Pancreas (tissue), 10 donors: Measurements from ENCODE around the gene PINK1. TPM values are rescaled to one million over a fixed set of nuclear protein-coding genes. Genes with fewer than 3 reads are reported as not detected.

ENCODE experiments used
- ATAC-seq, 4 donors: fragments of 200-7000 bp; cut with Tn5 transposase; one replicate each; pipeline versions ENCODE4 v1.8.0 to v1.9.1; 2020; ENCODE audit warnings: mild to moderate bottlenecking in 4 of 4, moderate library complexity in 4 of 4
- DNase-seq, 6 donors: peaks; one replicate each; pipeline ENCODE4 v3.0.0-alpha.2; 2020
- FAIRE-seq: peaks from 2 replicates; lab custom pipeline; 2012; peaks lifted over from hg19 to GRCh38; lab: Jason Lieb, UNC
- H3K27ac ChIP-seq, 4 donors: fragments of 200-600 bp; sonication (generic); 1 replicate in 3 of 4; 2 replicates in 1 of 4; pipeline versions ENCODE4 v1.5.0 to v1.8.0; 2020
- H3K27me3 ChIP-seq, 4 donors: fragments of 200-600 bp; one replicate each; pipeline ENCODE4 v1.8.0; 2021
- H3K36me3 ChIP-seq, 3 donors: fragments of 200-600 bp; sonication (generic) in 1 of 3; one replicate each; pipeline versions ENCODE4 v1.5.0 to v1.8.0; 2020 to 2021
- H3K4me1 ChIP-seq, 3 donors: fragments of 200-600 bp; one replicate each; pipeline ENCODE4 v1.8.0; 2021
- H3K4me3 ChIP-seq, 4 donors: fragments of 200-600 bp; sonication (generic) in 2 of 4; one replicate each; pipeline versions ENCODE4 v1.5.0 to v1.8.0; 2020 to 2021
- H3K9me3 ChIP-seq, 4 donors: fragments of 200-600 bp; one replicate each; pipeline ENCODE4 v1.8.0; 2021
- WGBS, 2 donors: extraction: QIAGEN DNeasy Blood & Tissue Kit; methylation state at CpG; one replicate each; pipeline ENCODE4 v1.1.7; 2013; 5-methylcytosine and 5-hydroxymethylcytosine counted together
- intact Hi-C, 3 donors: fragments of 100-400 bp; cut with DNase I; formaldehyde crosslinking; loops; one replicate each; pipeline versions ENCODE4 v1.11.1 to v1.14.2; 2022
- polyA plus RNA-seq, 2 donors: library from polyadenylated mRNA; stranded (reverse); fragments of 200-250 nt; gene quantifications; one replicate each; pipeline ENCODE4 v1.2.3, GENCODE V29; 2013
- total RNA-seq, 6 donors: library from RNA; stranded (reverse); fragmentation: NEBNext Ultra II Directional in 4 of 6; extraction: Animal tissue kit (Norgen Biotek cat#: 25700) in 4 of 6; gene quantifications; one replicate each; pipeline versions ENCODE4 v1.2.1 to v1.2.4, GENCODE V29; 2021 to 2023
- TF ChIP-seq, protein P1 (sequence below), 4 donors: fragments of 200-600 bp; sonication (generic) in 3 of 4; IDR thresholded peaks; one replicate each; pipeline versions ENCODE4 v1.5.0 to v1.8.0; 2021; ENCODE audit warnings: antibody characterized with exemption in 4 of 4
- donor health status: healthy with polysubstance abuse.
- donor health status: DM: no; HTN: no; CAD: no; lungs with moderate emphysema.
- donor health status: DM: no; HTN: no; CAD: no.
- donor health status: control.
- donor health status: control.
- donor health status: Bipolar disorder and iron deficiency.
- donor health status: DM: yes; HTN: yes; CAD: no.
- donor health status: DM: no; HTN: no; CAD: no.
- donor health status: DM: no; HTN: no; CAD: no.
- donor health status: DM: yes; HTN: yes; CAD: no.

PINK1 gene
- total and polyA plus RNA-seq, 8 donors, result 15.6 to 38.0 (median 29.0) TPM

DNA sequence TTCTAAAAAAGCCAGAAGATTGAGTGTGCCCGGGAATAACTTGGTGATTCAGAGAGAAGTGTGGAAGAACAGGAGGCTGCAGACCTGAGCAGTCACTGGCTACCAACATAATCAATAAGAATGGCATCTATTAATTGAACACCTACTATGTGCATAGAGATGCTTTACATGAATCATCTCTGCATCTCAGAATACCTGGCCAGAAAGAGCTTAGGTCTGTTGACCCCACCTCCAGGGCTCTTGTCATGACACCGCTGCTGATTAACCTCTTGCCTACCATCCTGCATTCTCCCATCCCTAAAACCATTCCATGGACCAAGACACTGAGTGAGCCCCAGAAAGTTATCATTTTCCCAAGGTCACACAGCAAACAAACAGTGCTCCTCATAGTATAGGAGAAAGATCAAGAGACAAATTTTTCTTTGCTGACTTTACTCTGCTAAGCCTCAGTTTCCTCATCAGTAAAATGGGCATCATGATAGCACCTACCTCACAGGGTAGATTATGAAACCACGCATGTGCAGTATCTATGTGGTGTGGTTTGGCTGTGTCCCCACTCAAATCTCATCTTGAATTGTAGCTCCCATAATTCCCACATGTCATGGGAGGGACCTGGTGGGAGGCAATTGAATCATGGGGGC, 16.3 kb upstream of the PINK1 start:
- ATAC-seq, result no peak
- Histone ChIP-seq H3K4me1 (no peaks in the 10 kb centered on the region), H3K27ac (no peak overlapping the region), H3K4me3 (no peak overlapping the region), H3K27me3 (no peaks in the 10 kb centered on the region), H3K36me3 (no peaks in the 10 kb centered on the region), H3K9me3 (no peaks in the 10 kb centered on the region)
- WGBS, 2 donors, result 61 to 66% methylated on average over 3 of the region's 3 CpGs
- no peak for FAIRE-seq
- intact Hi-C loops, result no loop called here
- TF ChIP-seq, protein P1, sequence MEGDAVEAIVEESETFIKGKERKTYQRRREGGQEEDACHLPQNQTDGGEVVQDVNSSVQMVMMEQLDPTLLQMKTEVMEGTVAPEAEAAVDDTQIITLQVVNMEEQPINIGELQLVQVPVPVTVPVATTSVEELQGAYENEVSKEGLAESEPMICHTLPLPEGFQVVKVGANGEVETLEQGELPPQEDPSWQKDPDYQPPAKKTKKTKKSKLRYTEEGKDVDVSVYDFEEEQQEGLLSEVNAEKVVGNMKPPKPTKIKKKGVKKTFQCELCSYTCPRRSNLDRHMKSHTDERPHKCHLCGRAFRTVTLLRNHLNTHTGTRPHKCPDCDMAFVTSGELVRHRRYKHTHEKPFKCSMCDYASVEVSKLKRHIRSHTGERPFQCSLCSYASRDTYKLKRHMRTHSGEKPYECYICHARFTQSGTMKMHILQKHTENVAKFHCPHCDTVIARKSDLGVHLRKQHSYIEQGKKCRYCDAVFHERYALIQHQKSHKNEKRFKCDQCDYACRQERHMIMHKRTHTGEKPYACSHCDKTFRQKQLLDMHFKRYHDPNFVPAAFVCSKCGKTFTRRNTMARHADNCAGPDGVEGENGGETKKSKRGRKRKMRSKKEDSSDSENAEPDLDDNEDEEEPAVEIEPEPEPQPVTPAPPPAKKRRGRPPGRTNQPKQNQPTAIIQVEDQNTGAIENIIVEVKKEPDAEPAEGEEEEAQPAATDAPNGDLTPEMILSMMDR (IDR thresholded peaks at IDR 0.05), result no peak
- no peak for DNase-seq

GRCh38 chr1:20618550-20618949, 14.7 kb upstream of the PINK1 start:
- DNase-seq, result no peak
- Histone ChIP-seq H3K4me3 (no peak overlapping the region), H3K4me1 (no peaks in the 10 kb centered on the region), H3K27ac (no peak overlapping the region), H3K9me3 (no peaks in the 10 kb centered on the region), H3K36me3 (no peaks in the 10 kb centered on the region), H3K27me3 (no peaks in the 10 kb centered on the region)
- WGBS, 2 donors, result 46 to 56% methylated on average over 4 of the region's 4 CpGs
- ATAC-seq, result no peak
- no peak for FAIRE-seq
- TF ChIP-seq, protein P1 (IDR thresholded peaks at IDR 0.05), result no peak
- intact Hi-C loops, result no loop called here

GRCh38 chr1:20619999-20620398, 13.3 kb upstream of the PINK1 start:
- FAIRE-seq (no peak), DNase-seq (no peak), ATAC-seq (no peak)
- TF ChIP-seq, protein P1 (IDR thresholded peaks at IDR 0.05), result no peak
- WGBS, 2 donors, result 71 to 80% methylated on average over 1 of the region's 1 CpG
- Histone ChIP-seq H3K4me3 (no peak overlapping the region), H3K27me3 (no peaks in the 10 kb centered on the region), H3K4me1 (no peaks in the 10 kb centered on the region), H3K9me3 (no peaks in the 10 kb centered on the region), H3K27ac (no peak overlapping the region), H3K36me3 (no peaks in the 10 kb centered on the region)
- intact Hi-C loops, result no loop called here

DNA sequence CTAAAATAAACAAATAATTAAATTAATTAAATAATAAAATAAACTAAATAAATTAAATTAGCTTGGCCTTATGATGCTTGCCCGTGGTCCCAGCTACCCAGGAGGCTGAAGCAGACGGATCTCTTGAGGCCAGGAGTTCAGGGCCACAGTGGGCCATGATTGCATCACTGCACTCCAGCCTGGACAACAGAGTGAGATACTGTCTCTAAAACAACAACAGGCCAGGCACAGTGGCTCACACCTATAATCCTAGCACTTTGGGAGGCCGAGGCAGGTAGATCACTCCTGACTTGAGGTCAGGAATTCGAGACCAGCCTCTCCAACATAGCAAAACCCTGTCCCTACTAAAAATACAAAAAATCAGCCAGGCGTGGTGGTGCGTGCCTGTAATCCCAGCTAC, 12.2 kb upstream of the PINK1 start:
- TF ChIP-seq, protein P1 (IDR thresholded peaks at IDR 0.05), result no peak
- intact Hi-C loops, result no loop called here
- H3K36me3 ChIP-seq, result no peaks in the 10 kb centered on the region
- no peak overlapping the region for H3K27ac ChIP-seq
- ATAC-seq (no peak), DNase-seq (no peak), FAIRE-seq (no peak)
- H3K9me3 ChIP-seq, result no peaks in the 10 kb centered on the region
- H3K4me1 ChIP-seq, result no peaks in the 10 kb centered on the region
- no peaks in the 10 kb centered on the region for H3K27me3 ChIP-seq
- 73 to 91% methylated on average over 6 of the region's 6 CpGs for WGBS, 2 donors
- H3K4me3 ChIP-seq, result no peak overlapping the region

- WGBS, 2 donors, result 85 to 88% methylated on average over 1 of the region's 1 CpG
- no peak overlapping the region for H3K4me3 ChIP-seq
- H3K36me3 ChIP-seq, result no peaks in the 10 kb centered on the region
- no peak for FAIRE-seq
- DNase-seq, result no peak
- TF ChIP-seq, protein P1 (IDR thresholded peaks at IDR 0.05), result no peak
- H3K4me1 ChIP-seq, result no peaks in the 10 kb centered on the region
- H3K9me3 ChIP-seq, result no peaks in the 10 kb centered on the region
- ATAC-seq, result no peak
- intact Hi-C loops, result no loop called here
- H3K27ac ChIP-seq, result no peak overlapping the region
- H3K27me3 ChIP-seq, result no peaks in the 10 kb centered on the region
Observed at GRCh38 chr1:20624709-20625108, 8.5 kb upstream of the PINK1 start.
